H1 (cell line): ENCODE results near the gene RASGRP3. TPM values are rescaled to one million over a fixed set of nuclear protein-coding genes. Genes with fewer than 3 reads are reported as not detected.

Source experiments
- CTCF ChIA-PET: fragments of 300-600 bp; sonication (Branson Sonifier 250); formaldehyde crosslinking; loops from one replicate; lab custom pipeline; 2021; ENCODE audit not compliant: partially characterized antibody; lab: Charles Lee
- POLR2A ChIA-PET: fragments of 300-600 bp; sonication (Branson Sonifier 250); formaldehyde crosslinking; loops from one replicate; lab custom pipeline; 2021; ENCODE audit warnings: inconsistent platforms; ENCODE audit not compliant: partially characterized antibody; lab: Charles Lee
- DNase-seq, 2 experiments: peaks; one replicate each; pipeline versions ENCODE4 v3.0.0 to v3.0.0-alpha.2; 2010 to 2022; ENCODE audit warnings: low spot score in 2 of 2, low read depth in 1 of 2, mixed read lengths in 1 of 2
- FAIRE-seq: peaks from 2 replicates; lab custom pipeline; 2011; peaks lifted over from hg19 to GRCh38; lab: Jason Lieb, UNC
- H2AFZ ChIP-seq: 2 replicates; pipeline ENCODE4 v1.8.1; 2012; ENCODE audit warnings: low read length, inconsistent platforms
- H2AK5ac ChIP-seq: 2 replicates; pipeline ENCODE4 v1.6.1; 2013; ENCODE audit warnings: low read depth, low read length
- H2BK120ac ChIP-seq: replicated peaks from 2 replicates; pipeline ENCODE3; 2013; ENCODE audit warnings: low read depth, low read length, inconsistent platforms
- H2BK12ac ChIP-seq: 2 replicates; pipeline ENCODE4 v1.6.1; 2013; ENCODE audit warnings: low read depth, low read length
- H2BK15ac ChIP-seq: 2 replicates; pipeline ENCODE4 v1.6.1; 2013; ENCODE audit warnings: low read length
- H2BK20ac ChIP-seq: 2 replicates; pipeline ENCODE4 v1.6.1; 2013; ENCODE audit warnings: low read length
- H2BK5ac ChIP-seq: 2 replicates; pipeline ENCODE4 v1.6.1; 2013; ENCODE audit warnings: low read depth, low read length
- H3K14ac ChIP-seq: 2 replicates; pipeline ENCODE4 v1.6.1; 2013; ENCODE audit warnings: inconsistent platforms; ENCODE audit not compliant: insufficient read length
- H3K18ac ChIP-seq: 2 replicates; pipeline ENCODE4 v1.6.1; 2013; ENCODE audit warnings: low read length; ENCODE audit errors: extremely low read depth
- H3K23ac ChIP-seq: 2 replicates; pipeline ENCODE4 v1.6.1; 2013; ENCODE audit warnings: inconsistent platforms; ENCODE audit not compliant: insufficient read length
- H3K23me2 ChIP-seq: 2 replicates; pipeline ENCODE4 v1.6.1; 2013; ENCODE audit warnings: low read depth, low read length
- H3K27ac ChIP-seq: 2 replicates; pipeline ENCODE4 v1.6.1; 2011; ENCODE audit warnings: low read depth, low read length, inconsistent platforms
- H3K27me3 ChIP-seq, 4 experiments: replicated peaks in 1 of 4; 1 replicate in 1 of 4; 2 replicates in 3 of 4; pipeline versions ENCODE4 v1.6.1 to v1.8.1; 2011 to 2013; ENCODE audit warnings: low read length in 3 of 4, mild to moderate bottlenecking in 3 of 4, inconsistent platforms in 2 of 4, mixed read lengths in 2 of 4, moderate library complexity in 1 of 4; ENCODE audit not compliant: control insufficient read depth in 3 of 4, insufficient read depth in 3 of 4; ENCODE audit errors: extremely low read depth in 1 of 4
- H3K36me3 ChIP-seq, 4 experiments: 2 replicates each; pipeline versions ENCODE4 v1.6.1 to v1.8.1; 2011 to 2013; ENCODE audit warnings: mild to moderate bottlenecking in 4 of 4, low read length in 3 of 4, moderate library complexity in 2 of 4, control low read depth in 1 of 4, inconsistent platforms in 1 of 4; ENCODE audit not compliant: insufficient read depth in 4 of 4, control insufficient read depth in 2 of 4
- H3K4ac ChIP-seq: replicated peaks from 2 replicates; pipeline ENCODE3; 2013; ENCODE audit warnings: low read length, low read depth, mixed read lengths, inconsistent platforms; ENCODE audit not compliant: insufficient read length
- H3K4me1 ChIP-seq, 4 experiments: replicated peaks in 1 of 4; 1 replicate in 1 of 4; 2 replicates in 3 of 4; pipeline versions ENCODE4 v1.6.1 to v1.8.1; 2011 to 2013; ENCODE audit warnings: low read length in 3 of 4, inconsistent platforms in 2 of 4, mixed read lengths in 1 of 4; ENCODE audit not compliant: insufficient read depth in 4 of 4, control insufficient read depth in 3 of 4
- H3K4me2 ChIP-seq, 2 experiments: 2 replicates each; pipeline versions ENCODE4 v1.6.1 to v1.8.1; 2011 to 2013; ENCODE audit warnings: low read depth in 2 of 2, low read length in 2 of 2, control low read depth in 1 of 2, inconsistent platforms in 1 of 2, mild to moderate bottlenecking in 1 of 2; ENCODE audit not compliant: insufficient read depth in 1 of 2
- H3K4me3 ChIP-seq, 4 experiments: fragments of 200-600, 300-600 bp in 1 of 4; sonication (generic), shearing (Covaris generic), sonication (Bioruptor Twin) in 1 of 4; 2 replicates each; pipeline versions ENCODE4 v1.5.1 to v1.8.1; 2011 to 2016; ENCODE audit warnings: low read length in 4 of 4, low read depth in 3 of 4, control low read depth in 2 of 4, inconsistent platforms in 2 of 4, mild to moderate bottlenecking in 2 of 4, mixed read lengths in 1 of 4, moderate library complexity in 1 of 4; ENCODE audit not compliant: insufficient read depth in 2 of 4; ENCODE audit errors: extremely low read depth in 1 of 4
- H3K56ac ChIP-seq: replicated peaks from 2 replicates; pipeline ENCODE3; 2013; ENCODE audit warnings: low read depth, mild to moderate bottlenecking, mixed read lengths, low read length, inconsistent platforms; ENCODE audit not compliant: insufficient read length
- H3K79me1 ChIP-seq: 2 replicates; pipeline ENCODE4 v1.6.1; 2013; ENCODE audit warnings: low read depth, low read length, control low read depth
- H3K79me2 ChIP-seq, 2 experiments: 2 replicates each; pipeline versions ENCODE4 v1.6.1 to v1.8.1; 2012 to 2013; ENCODE audit warnings: low read length in 2 of 2, mild to moderate bottlenecking in 2 of 2, inconsistent platforms in 1 of 2; ENCODE audit not compliant: insufficient read depth in 2 of 2, control insufficient read depth in 1 of 2
- H3K9ac ChIP-seq, 4 experiments: replicated peaks in 1 of 4; 1 replicate in 1 of 4; 2 replicates in 3 of 4; pipeline versions ENCODE4 v1.6.1 to v1.8.1; 2011 to 2013; ENCODE audit warnings: low read depth in 3 of 4, low read length in 3 of 4, control low read depth in 2 of 4, mild to moderate bottlenecking in 2 of 4, moderate library complexity in 2 of 4, inconsistent platforms in 1 of 4; ENCODE audit errors: extremely low read depth in 1 of 4
- H3K9me3 ChIP-seq, 2 experiments: 2 replicates each; pipeline versions ENCODE4 v1.6.1 to v1.8.1; 2012 to 2013; ENCODE audit warnings: mild to moderate bottlenecking in 2 of 2, moderate library complexity in 2 of 2, control low read depth in 1 of 2, inconsistent platforms in 1 of 2, low read depth in 1 of 2, low read length in 1 of 2, mixed read lengths in 1 of 2; ENCODE audit not compliant: insufficient read depth in 2 of 2
- H4K20me1 ChIP-seq, 2 experiments: replicated peaks in 1 of 2; 2 replicates each; pipeline versions ENCODE3 to v1.8.1; 2011 to 2013; ENCODE audit warnings: inconsistent platforms in 2 of 2, low read length in 2 of 2, mild to moderate bottlenecking in 1 of 2; ENCODE audit not compliant: insufficient read depth in 2 of 2, control insufficient read depth in 1 of 2
- H4K5ac ChIP-seq: 2 replicates; pipeline ENCODE4 v1.6.1; 2013; ENCODE audit warnings: low read length, low read depth, mixed read lengths, inconsistent platforms; ENCODE audit not compliant: insufficient read length
- H4K8ac ChIP-seq: 2 replicates; pipeline ENCODE4 v1.8.0; 2013; ENCODE audit warnings: mild to moderate bottlenecking, moderate library complexity, low read length, inconsistent platforms; ENCODE audit not compliant: insufficient read depth; ENCODE audit errors: extremely low read depth
- H4K91ac ChIP-seq: replicated peaks from 2 replicates; pipeline ENCODE3; 2013; ENCODE audit warnings: low read length, mixed read lengths, inconsistent platforms; ENCODE audit not compliant: insufficient read length
- CEBPB ChIP-seq: IDR thresholded peaks from 2 replicates; pipeline ENCODE4 v1.6.1; 2012; ENCODE audit warnings: low read depth, low read length
- NRF1 ChIP-seq: IDR thresholded peaks from 2 replicates; pipeline ENCODE4 v1.6.1; 2011; ENCODE audit warnings: mild to moderate bottlenecking, low read depth, low read length, improper control_type of control experiment
- RBBP5 ChIP-seq: IDR thresholded peaks from 2 replicates; pipeline ENCODE4 v1.7.1; 2012; ENCODE audit warnings: low read depth, mild to moderate bottlenecking, inconsistent platforms, low read length, moderate library complexity, borderline replicate concordance
- WGBS, 2 experiments: shearing (Covaris generic) in 1 of 2; methylation state at CpG; one replicate each; pipeline versions ENCODE4 v1.1.6 to v1.1.7; 2013 to 2015; ENCODE audit warnings: low lambda C conversion rate in 2 of 2, mixed read lengths in 2 of 2, inconsistent platforms in 1 of 2, low coverage in 1 of 2, missing lambda C conversion rate in 1 of 2; ENCODE audit not compliant: insufficient replicate concordance in 2 of 2, insufficient coverage in 1 of 2, insufficient read length in 1 of 2; ENCODE audit errors: extremely low coverage in 1 of 2, missing lambda C conversion rate in 1 of 2; 5-methylcytosine and 5-hydroxymethylcytosine counted together
- polyA plus RNA-seq, 7 experiments: library from polyadenylated mRNA; depleted of rRNA in 3 of 7; stranded (reverse) in 5 of 7; unstranded in 2 of 7; fragments of >200 nt in 5 of 7; fragments of 200-250 nt in 2 of 7; gene quantifications; 1 replicate in 5 of 7; 2 replicates in 1 of 7; 4 replicates in 1 of 7; pipeline versions ENCODE4 v1.2.1 to v1.2.3, GENCODE V29; 2011 to 2013; ENCODE audit warnings: missing spikeins in 2 of 7, mixed read lengths in 2 of 7
- total RNA-seq: library from RNA; stranded (reverse); fragmentation: NEBNext Ultra II Directional; extraction: Animal tissue kit (Norgen Biotek cat#: 25700); gene quantifications from 2 replicates; pipeline ENCODE4 v1.2.1, GENCODE V29; 2021

The RASGRP3 gene
- total and polyA plus RNA-seq, 2 of the 8 experiments (the other 6 are each of a cell fraction or from before 2014, with no cell fraction given) = 0.06 TPM; not detected in 1

DNA sequence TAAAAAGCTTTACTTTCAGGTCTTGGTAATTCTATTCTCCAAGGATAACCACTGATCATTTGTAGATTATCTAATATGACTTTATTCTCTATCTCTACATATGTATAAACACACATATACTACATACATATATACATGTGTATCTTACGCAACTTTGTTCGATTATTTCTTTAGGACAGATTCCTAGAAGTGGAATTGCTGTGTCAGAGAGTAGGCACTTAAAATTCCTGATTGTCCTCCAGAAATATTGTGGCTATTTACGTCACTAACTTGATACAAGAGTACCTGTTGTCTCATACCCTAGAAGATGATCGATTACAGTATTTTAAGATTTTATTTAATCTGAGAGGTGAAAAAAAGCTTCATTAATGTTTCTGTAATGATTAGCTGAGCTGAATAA is 64.8 kb downstream of the RASGRP3 start:
- H3K4me3 ChIP-seq = no peak overlapping the region
- no peak overlapping the region for H2BK120ac ChIP-seq
- H4K91ac ChIP-seq = no peak overlapping the region
- no peaks in the 10 kb centered on the region for H4K20me1 ChIP-seq
- no peak for FAIRE-seq
- H3K79me2 ChIP-seq = no peaks in the 10 kb centered on the region
- 84% methylated on average over 4 of the region's 4 CpGs; no CpG with 5 or more reads in 1 of the 2 experiments for WGBS, 2 experiments
- no peaks in the 10 kb centered on the region for H3K36me3 ChIP-seq
- no peak overlapping the region for H3K18ac ChIP-seq
- H4K5ac ChIP-seq = no peak overlapping the region
- no peaks in the 10 kb centered on the region for H3K79me1 ChIP-seq
- no peak overlapping the region for H2BK20ac ChIP-seq
- no peak overlapping the region for H2BK12ac ChIP-seq
- H3K4me1 ChIP-seq = 0 out of 7 replicates have a peak, but pooled peaks cover 0 to 3% (median under 1%) of the 10 kb centered on the region in 4 experiments
- no peak overlapping the region for H2AFZ ChIP-seq
- CTCF ChIA-PET = interaction anchor here (0.6 to 2.1 kb wide), 4 partner anchors 14 to 497 kb away, joined by 3 to 10 read pairs (median 3); no protein-coding TSS in a partner anchor
- no peak overlapping the region for H2BK15ac ChIP-seq
- no peak overlapping the region for H3K9ac ChIP-seq
- DNase-seq = no peak
- no peak overlapping the region for H2AK5ac ChIP-seq
- H3K4me2 ChIP-seq = no peak overlapping the region
- TF ChIP-seq NRF1 (no peak), CEBPB (peak; percentile 33; the same call in 1 of the 2 replicates), RBBP5 (no peak)
- TF ChIP-seq, all 59 proteins: peak for 1
- Histone ChIP-seq H2BK5ac (no peak overlapping the region), H3K56ac (no peak overlapping the region), H3K4ac (no peak overlapping the region), H3K9me3 (no peaks in the 10 kb centered on the region), H3K27me3 (no peaks in the 10 kb centered on the region), H4K8ac (no peak overlapping the region), H3K27ac (no peak overlapping the region), H3K23me2 (no peaks in the 10 kb centered on the region; the same call in 1 of the 2 replicates), H3K14ac (no peak overlapping the region), H3K23ac (no peak overlapping the region)
- POLR2A ChIA-PET = interaction anchor here (1.8 kb wide), 1 partner anchor 14 kb away, joined by 3 read pairs; no protein-coding TSS in a partner anchor
